ENCODE measurements around the gene SPAG6. TPM values are rescaled to one million over a fixed set of nuclear protein-coding genes. Genes with fewer than 3 reads are reported as not detected.

Gene SPAG6
- total RNA-seq, 1 experiment from 2014 or later, result 0.79 TPM

- Mint-ChIP-seq H3K4me3 (ENCODE audit: unreplicated experiment) (no peak overlapping the region), H3K4me1 (ENCODE audit: low read depth, unreplicated experiment) (peaks cover 55% of the 10 kb centered on the region), H3K27ac (ENCODE audit: unreplicated experiment) (peak overlapping the region; percentile 51), H3K27me3 (ENCODE audit: insufficient read depth, unreplicated experiment) (no peaks in the 10 kb centered on the region), H3K9me3 (ENCODE audit: unreplicated experiment) (peaks cover 8% of the 10 kb centered on the region), H3K36me3 (ENCODE audit: insufficient read depth, unreplicated experiment) (no peaks in the 10 kb centered on the region)
- BruUV-seq (replicated peaks), result no TSS peak
- Histone ChIP-seq H3K27me3 (replicated peaks; ENCODE audit: control insufficient read depth, insufficient read depth, low read length) (no peaks in the 10 kb centered on the region), H3K4me3 (ENCODE audit: low read depth, low read length) (no peak overlapping the region), H3K36me3 (ENCODE audit: control insufficient read depth, insufficient read depth, low read length) (no peaks in the 10 kb centered on the region), H3K4me1 (peaks cover 47% of the 10 kb centered on the region), H3K9me3 (no peaks in the 10 kb centered on the region)
- ChIA-PET CTCF (interaction anchor here (0.7 kb wide), 1 partner anchor 105 kb away, joined by 3 read pairs; no protein-coding TSS in a partner anchor), POLR2A (interaction anchor here (0.7 kb wide), 1 partner anchor 129 kb away, joined by 4 read pairs; no protein-coding TSS in a partner anchor)
- intact Hi-C loops (cut with micrococcal nuclease; ENCODE audit: unreplicated experiment), result loop anchor here (5.0 kb wide), 1 partner anchor 107 kb away; no protein-coding TSS in a partner anchor
- no peak for TF ChIP-seq CTCF (IDR thresholded peaks at IDR 0.05; ENCODE audit: insufficient read depth in 1 of 2, low read depth in 1 of 2, low read length in 1 of 2, severe bottlenecking in 1 of 2, unreplicated experiment in 1 of 2)
- no peak for DNase-seq
Observed at GRCh38 chr10:22445495-22445894, 100.2 kb downstream of the SPAG6 start.

- Mint-ChIP-seq H3K4me1 (ENCODE audit: low read depth, unreplicated experiment) (peaks cover 48% of the 10 kb centered on the region), H3K9me3 (ENCODE audit: unreplicated experiment) (peaks cover 17% of the 10 kb centered on the region), H3K36me3 (ENCODE audit: insufficient read depth, unreplicated experiment) (no peaks in the 10 kb centered on the region), H3K4me3 (ENCODE audit: unreplicated experiment) (no peak overlapping the region), H3K27ac (ENCODE audit: unreplicated experiment) (peak overlapping the region; percentile 51), H3K27me3 (ENCODE audit: insufficient read depth, unreplicated experiment) (no peaks in the 10 kb centered on the region)
- DNase-seq, result peak in 1 of 2 experiments; percentile 73
- no peak for TF ChIP-seq CTCF (IDR thresholded peaks at IDR 0.05; ENCODE audit: insufficient read depth in 1 of 2, low read depth in 1 of 2, low read length in 1 of 2, severe bottlenecking in 1 of 2, unreplicated experiment in 1 of 2)
- Histone ChIP-seq H3K4me1 (peaks cover 47% of the 10 kb centered on the region), H3K36me3 (ENCODE audit: control insufficient read depth, insufficient read depth, low read length) (no peaks in the 10 kb centered on the region), H3K27me3 (replicated peaks; ENCODE audit: control insufficient read depth, insufficient read depth, low read length) (no peaks in the 10 kb centered on the region), H3K9me3 (no peaks in the 10 kb centered on the region), H3K4me3 (ENCODE audit: low read depth, low read length) (no peak overlapping the region)
- ChIA-PET CTCF (interaction anchor here (0.5 to 0.6 kb wide), 3 partner anchors 53 to 380 kb away, joined by 3 to 4 read pairs (median 4); no protein-coding TSS in a partner anchor), POLR2A (interaction anchor here (0.6 to 1.0 kb wide), 3 partner anchors 9 to 116 kb away, joined by 5 to 12 read pairs (median 6); no protein-coding TSS in a partner anchor)
- BruUV-seq (replicated peaks), result no TSS peak
- intact Hi-C loops (cut with micrococcal nuclease; ENCODE audit: unreplicated experiment), result loop anchor here (1.0 to 5.0 kb wide), 2 partner anchors 10 to 105 kb away; no protein-coding TSS in a partner anchor
Observed at GRCh38 chr10:22447068-22447467, 101.8 kb downstream of the SPAG6 start.

GRCh38 chr10:22451346-22451745, 106.0 kb downstream of the SPAG6 start:
- Histone ChIP-seq H3K27me3 (replicated peaks; ENCODE audit: control insufficient read depth, insufficient read depth, low read length) (no peaks in the 10 kb centered on the region), H3K4me1 (peaks cover 14% of the 10 kb centered on the region), H3K4me3 (ENCODE audit: low read depth, low read length) (no peak overlapping the region), H3K9me3 (no peaks in the 10 kb centered on the region), H3K36me3 (ENCODE audit: control insufficient read depth, insufficient read depth, low read length) (no peaks in the 10 kb centered on the region)
- no peak for TF ChIP-seq CTCF (IDR thresholded peaks at IDR 0.05; ENCODE audit: insufficient read depth in 1 of 2, low read depth in 1 of 2, low read length in 1 of 2, severe bottlenecking in 1 of 2, unreplicated experiment in 1 of 2)
- peaks cover 30% of the 10 kb centered on the region for H3K4me1 Mint-ChIP-seq (ENCODE audit: low read depth, unreplicated experiment)
- intact Hi-C loops (cut with micrococcal nuclease; ENCODE audit: unreplicated experiment), result no loop called here
- peaks cover 18% of the 10 kb centered on the region for H3K9me3 Mint-ChIP-seq (ENCODE audit: unreplicated experiment)
- no peak overlapping the region for H3K27ac Mint-ChIP-seq (ENCODE audit: unreplicated experiment)
- H3K36me3 Mint-ChIP-seq (ENCODE audit: insufficient read depth, unreplicated experiment), result no peaks in the 10 kb centered on the region
- no peak for DNase-seq
- no peaks in the 10 kb centered on the region for H3K27me3 Mint-ChIP-seq (ENCODE audit: insufficient read depth, unreplicated experiment)
- no peak overlapping the region for H3K4me3 Mint-ChIP-seq (ENCODE audit: unreplicated experiment)
- no TSS peak for BruUV-seq (replicated peaks)
- POLR2A ChIA-PET, result no interaction called here
- CTCF ChIA-PET, result no interaction called here

Data from Caco-2 (cell line).